GM19467 (cell line): ENCODE measurements around the gene SBF2.
"Not testable (repeated sequence)": the region's sequence is repeated elsewhere in the genome, so short reads cannot be mapped to it uniquely, and the experiment has no call there.

ENCODE experiments used
- ATAC-seq: cut with Tn5 transposase; IDR thresholded peaks from one replicate; pipeline ENCODE4 v1.9.1; 2021; ENCODE audit warnings: mild to moderate bottlenecking, moderate library complexity; ENCODE audit not compliant: unreplicated experiment

SBF2 gene

DNA sequence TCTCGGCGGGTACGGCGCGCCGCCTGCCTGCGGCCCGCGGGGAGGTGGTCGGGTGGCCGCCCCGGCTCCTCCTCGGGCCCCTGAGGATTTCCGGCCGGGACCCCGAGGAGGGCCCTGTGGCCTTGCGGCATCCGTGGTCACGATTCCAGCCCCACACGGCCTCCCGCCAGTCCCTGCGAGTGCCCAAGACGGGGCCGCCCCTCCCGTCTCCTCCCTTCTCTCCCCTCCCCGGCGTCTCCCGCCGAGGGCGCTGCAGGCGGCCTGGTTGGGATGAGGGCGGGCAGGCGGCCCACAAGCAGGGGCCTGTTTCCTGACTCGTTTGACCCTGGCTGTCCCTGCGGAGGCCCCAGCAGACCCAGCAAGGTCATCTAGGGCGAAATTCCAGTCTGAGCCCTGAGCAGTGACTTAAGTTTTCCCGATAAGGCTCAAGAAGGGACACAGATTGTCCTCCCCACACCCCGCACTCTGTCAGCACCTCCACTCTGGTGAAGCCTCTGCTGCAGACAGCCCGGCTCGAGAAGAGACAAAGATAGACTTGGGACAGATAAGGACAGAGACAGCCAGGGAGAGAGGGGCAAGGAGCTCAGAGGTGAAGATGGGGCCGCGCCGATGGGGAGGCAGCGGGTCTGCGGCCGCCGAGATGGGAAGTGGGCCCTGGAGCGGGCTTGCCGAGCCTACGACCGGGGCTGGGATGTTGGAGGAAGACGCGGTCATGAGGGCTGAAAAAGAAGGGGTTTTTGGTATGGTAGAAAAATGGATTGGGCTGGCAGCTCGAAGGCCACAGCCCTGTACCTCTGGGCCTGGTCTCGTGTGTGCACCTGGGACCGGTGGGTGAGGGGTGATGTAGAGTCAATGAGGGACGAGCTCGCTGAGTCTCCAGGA lies 535.1 kb downstream of the SBF2 start:
- no peak for ATAC-seq

DNA sequence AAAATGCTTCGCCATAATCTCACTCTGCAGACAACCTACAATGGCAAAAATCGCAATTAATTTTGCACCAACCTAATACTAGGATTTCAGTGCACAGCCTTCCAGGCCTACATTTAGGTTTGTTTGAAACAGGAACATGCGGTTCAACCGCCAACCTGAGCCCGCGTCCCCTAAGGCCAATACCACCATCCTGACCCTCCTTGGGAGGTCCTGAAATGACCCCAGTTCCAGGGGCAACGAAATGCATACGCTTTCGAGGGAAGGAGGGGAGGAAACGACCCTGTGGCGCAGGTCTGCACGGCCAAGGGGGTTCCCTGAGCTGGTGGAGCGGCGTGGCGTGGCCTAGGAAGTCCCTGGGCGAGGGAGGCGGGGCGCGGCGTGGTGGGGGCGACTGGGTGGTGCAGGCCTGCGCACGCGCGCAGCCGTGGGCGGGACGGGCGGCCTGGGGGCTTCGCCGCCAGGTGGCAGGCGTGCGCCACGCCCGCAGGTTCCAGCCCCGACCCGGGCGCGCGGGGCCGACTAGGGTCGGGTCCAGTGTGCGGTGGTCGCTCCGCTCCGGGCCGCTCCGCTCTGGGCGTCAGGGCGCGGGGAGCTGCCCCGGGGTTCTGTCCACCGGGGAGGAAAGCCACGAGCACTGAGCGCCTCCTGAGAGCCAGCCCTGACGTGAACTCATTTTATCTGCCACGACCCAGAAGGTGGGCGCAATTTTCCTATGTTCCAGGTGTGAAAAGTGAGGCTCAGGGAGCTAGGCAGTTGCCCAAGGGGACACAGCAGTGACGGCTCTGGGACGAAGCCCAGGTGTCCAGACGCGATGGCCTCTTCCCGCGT lies 536.0 kb downstream of the SBF2 start:
- ATAC-seq, result peak; percentile 62

DNA sequence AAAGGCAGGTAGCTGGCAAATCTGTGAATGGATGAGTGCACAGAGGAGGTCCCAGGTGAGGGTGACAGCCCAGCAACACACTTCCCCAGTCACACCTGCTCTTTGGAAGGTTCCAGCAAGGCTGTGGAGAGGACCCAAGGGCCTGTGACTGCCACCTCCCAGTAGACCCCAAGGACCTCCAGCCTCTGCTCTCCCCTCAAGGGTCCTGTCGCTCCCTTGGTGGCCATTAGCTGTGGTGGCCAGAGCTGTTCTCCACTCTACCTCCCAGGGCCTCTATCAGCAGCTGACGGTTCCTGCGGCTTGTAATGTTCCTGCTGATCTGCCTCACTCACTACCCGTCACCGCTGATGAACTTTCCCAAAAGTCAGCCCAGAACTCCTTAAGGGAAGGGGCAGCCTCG lies 537.1 kb downstream of the SBF2 start:
- ATAC-seq, result no peak

DNA sequence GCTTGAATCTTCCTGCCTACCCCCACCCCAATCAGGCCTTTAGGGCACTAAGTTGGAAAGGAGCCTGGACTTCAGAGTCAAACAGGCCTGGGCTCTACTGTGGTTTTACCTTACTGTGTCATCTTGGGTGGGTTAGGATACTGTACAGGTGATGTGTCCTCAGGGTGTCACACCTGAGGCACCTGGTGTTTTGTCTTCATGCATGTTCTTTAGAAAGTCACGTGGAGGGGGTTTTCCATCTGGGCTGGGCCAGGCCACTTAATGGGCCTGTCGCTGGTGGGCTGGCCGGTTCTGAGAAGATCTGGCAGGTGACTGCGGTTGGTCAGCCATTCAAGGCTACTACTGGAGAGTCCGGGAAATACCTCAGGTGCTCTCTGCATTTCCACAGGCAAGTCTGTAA lies 537.6 kb downstream of the SBF2 start:
- no peak for ATAC-seq

DNA sequence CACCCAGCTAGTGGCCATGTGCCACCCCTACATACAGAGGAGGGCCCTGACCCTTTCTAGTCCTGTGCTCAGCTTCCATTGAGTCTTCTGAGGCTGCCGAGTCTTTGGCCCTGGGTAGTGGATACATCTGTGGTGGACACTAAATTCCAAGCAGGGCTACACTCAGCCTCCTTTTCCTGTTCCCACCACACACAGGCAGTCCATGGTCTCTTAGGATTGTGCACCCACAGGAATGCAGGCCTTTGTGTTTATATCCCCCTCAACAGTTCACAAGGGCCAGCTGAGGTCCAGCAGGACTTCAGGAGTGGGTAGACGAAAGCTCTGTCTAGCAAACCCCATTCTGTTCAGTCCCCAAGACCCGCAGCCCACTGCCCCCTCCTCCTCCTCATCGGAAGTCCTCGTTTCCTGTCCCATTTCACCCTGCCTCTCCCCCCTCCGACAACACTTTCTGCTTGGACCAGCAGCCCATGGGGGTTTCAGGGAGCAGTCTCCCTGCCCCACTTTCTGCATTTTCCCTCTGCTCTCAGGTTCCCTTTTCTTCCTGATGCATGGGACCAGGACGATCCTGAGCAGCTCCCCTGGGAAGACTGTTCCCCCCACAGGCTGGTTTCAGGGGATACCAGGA lies 538.3 kb downstream of the SBF2 start:
- ATAC-seq, result no peak

DNA sequence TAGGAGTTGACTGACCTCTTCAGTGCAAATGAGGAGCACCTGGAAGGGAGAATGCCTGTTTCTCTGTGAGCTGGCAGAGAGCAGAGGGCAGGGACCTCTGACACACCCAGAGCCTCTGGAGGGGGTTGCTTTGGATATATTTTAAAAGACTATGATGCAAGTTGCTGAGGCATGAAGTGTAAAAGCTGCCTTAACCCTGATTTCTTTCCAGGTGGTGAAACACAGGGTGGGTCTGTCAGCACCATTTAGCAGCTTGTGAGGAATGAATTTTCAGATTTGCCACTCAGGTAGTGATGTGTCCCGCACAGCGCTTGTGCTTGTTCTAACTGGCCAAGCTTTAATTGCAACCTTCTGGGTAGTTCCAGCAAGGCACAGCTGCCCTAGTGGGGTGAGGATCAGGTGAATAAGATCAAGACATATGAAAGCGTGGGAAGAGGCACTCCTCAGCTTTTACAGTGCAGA lies 540.0 kb downstream of the SBF2 start:
- no peak for ATAC-seq

DNA sequence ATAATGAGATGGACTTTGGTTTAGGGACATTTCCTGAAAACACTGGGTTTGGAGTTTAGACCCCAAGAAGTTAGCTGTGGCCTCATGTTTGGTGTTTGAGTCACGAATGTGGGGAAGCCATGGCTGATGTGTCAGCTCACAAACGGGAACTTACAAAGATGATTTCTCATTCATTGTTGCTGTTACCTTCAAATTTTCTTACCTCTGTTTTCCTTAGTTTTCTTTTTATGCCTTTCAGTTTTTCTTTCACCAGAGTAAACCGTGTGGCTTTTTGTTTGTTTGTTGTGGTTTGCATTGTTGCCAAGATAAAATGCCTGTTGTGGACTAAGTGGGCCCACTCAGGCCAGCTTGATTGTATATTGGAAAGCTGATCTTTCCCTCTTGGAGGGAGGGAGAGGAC lies 541.0 kb downstream of the SBF2 start:
- no peak for ATAC-seq

DNA sequence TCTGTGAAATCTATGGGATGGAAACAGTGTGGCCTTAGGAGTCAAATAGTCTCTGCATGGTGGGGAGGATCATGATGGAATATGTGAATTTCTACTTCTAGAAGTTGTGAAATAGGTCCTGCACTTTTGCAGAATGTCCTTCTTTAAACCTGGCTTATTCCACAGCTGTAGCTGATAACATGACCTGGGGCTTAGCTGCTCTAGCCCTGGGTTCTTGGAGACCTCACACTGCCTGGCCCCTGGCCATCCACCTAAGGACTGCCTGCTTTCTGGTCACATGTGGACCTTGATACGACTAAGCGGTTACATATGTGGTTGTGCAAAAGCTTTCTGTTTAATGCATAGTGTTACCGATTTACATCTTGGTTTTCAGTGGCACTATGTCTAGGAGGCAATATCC lies 541.9 kb downstream of the SBF2 start:
- no peak for ATAC-seq

DNA sequence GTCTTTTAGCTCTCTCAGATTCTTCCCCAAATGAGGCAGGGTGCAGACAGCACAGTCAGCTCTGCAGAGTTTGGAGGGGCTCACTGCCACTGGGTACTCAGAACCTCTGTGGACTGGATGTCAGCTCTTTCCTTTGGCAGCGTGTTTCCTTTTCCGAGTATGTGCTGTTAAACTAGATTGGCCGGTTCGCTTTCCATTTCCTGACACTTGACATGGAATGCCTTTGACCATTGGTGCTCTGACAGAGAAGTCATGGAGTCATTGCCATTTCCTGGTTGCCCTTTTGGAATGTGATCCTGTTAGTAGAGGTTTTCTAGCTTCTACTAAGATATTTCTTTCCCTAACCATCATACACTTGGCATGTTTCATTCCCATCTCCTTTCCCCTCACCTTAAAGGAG lies 543.5 kb downstream of the SBF2 start:
- no peak for ATAC-seq

DNA sequence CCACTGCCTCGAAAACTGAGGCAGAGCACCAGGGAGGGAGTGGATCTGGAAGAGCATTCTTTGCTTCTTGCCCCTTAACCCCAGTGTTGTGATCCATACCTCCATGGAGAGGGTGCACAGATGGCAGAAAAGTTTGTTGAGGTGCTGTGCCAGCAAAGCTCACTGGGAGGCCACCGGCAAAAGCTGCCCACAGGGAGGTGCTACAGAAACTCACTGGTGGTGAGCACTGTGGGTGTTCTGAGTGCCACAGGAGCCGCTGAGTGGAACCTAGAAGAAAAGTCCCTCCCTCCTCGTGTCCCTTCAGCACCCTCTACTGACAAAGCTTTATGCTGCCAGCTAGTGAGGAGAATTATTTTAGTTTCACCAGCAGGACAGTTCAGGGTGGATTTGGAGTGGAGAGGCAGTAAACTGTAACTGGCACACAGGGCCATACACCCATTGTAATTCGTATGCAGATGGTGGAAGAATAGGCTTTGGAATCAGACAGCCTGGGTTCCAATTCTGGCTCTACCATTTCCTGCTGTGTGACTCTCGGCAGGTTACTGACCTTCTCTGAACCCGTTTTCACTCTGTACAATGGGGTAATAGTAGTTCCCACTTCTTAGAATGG lies 545.6 kb downstream of the SBF2 start:
- peak; percentile 57 for ATAC-seq

DNA sequence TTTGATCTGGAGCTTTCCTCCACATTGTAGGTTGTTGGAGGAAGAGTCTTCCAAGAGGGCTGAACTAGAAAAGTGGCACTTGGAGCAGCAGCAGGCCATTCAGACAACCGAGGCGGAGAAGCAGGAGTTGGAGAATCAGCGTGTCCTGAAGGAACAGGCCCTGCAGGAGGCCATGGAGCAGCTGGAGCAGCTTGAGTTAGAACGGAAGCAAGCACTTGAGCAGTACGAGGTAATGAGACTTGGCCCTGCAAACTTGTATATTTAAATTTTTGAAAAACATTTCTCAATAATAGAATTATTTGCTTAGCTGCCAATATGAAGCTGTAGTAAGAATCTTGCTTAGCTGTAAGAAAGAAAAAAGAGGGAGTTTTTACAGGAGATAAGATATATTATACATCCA lies 546.2 kb downstream of the SBF2 start:
- no peak for ATAC-seq

DNA sequence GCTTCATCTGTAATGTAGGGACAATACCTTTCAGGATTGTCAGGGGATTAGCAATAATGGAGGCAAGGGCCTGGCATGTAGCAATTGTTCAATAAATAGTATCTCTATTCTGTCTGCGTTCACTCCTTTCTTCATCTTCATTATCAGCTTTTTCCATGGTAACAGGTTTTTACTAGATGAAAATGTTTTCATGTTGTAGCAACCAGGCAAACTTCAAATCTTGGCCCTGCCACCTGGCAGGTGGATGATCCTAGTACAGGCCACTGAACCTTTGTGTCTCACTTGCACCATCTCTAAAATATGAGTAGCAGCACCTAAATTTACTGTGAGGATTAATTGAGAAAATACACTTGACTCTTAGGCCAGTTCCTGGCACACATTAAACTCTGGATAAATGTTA lies 546.8 kb downstream of the SBF2 start:
- ATAC-seq, result no peak

DNA sequence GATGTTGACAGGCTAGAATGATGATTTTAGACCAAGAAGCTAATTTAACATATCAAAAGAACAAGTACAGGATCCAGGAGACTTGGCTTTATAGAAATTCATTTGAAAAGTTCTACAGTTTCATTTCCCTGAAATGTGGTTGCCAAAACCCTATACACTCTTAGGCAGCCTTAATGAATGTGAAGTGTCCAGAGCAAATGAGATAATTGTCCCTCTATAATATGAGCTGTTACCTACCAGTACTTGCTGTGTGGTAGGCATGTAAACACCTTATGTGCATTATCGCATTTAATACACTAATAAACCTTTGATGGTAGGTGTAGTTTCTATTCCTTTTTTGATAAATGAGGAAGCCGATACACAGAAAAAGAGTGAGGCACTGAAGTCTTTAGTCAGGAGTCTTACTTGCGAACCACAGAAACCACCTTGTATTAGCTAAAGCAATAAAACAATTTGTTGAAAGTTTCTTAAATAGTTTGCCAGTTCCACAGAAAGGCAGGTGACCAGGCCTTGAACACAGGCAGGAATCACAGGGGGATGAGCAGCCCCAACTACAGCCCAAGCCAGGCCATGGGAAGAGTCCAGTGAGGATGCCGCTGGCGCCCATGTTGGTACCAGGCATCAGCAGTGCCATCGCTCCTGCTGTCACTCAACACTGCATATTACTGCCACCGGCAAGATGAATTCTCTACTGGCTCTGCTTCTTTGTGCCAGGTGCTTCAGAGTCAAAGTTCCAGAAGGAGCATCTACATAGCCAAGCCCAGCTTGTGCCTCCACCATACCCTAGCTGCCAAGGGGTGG lies 548.4 kb downstream of the SBF2 start:
- ATAC-seq, result peak; percentile 47

DNA sequence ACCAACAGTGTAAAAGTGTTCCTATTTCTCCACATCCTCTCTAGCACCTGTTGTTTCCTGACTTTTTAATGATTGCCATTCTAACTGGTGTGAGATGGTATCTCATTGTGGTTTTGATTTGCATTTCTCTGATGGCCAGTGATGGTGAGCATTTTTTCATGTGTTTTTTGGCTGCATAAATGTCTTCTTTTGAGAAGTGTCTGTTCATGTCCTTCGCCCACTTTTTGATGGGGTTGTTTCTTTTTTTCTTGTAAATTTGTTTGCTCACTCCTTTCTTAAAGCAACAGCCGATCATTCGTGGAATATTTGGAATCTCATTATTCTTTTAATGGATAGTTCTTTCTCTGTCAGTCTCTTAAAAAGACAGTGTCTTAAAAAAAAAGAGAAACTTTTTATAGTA lies 550.5 kb downstream of the SBF2 start:
- ATAC-seq, result not testable (repeated sequence)

DNA sequence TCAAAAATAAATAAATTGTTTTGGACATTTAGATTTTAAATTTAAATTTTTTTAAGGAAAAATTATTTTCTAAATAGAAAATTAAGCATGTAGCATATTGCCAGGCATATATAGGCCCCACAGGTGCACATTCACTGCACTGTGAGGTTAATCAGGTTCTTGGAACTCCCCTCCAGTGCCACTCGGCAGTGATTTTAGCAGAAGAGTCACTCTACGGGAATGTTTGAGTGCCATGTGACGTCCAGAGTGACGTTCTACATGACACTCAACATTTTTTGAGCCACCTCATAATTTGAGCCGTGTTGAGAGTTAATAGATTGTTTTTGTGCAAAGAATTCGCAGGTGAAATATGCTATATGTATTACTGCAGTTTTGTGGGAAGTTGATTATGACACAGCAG lies 552.8 kb downstream of the SBF2 start:
- ATAC-seq, result no peak

DNA sequence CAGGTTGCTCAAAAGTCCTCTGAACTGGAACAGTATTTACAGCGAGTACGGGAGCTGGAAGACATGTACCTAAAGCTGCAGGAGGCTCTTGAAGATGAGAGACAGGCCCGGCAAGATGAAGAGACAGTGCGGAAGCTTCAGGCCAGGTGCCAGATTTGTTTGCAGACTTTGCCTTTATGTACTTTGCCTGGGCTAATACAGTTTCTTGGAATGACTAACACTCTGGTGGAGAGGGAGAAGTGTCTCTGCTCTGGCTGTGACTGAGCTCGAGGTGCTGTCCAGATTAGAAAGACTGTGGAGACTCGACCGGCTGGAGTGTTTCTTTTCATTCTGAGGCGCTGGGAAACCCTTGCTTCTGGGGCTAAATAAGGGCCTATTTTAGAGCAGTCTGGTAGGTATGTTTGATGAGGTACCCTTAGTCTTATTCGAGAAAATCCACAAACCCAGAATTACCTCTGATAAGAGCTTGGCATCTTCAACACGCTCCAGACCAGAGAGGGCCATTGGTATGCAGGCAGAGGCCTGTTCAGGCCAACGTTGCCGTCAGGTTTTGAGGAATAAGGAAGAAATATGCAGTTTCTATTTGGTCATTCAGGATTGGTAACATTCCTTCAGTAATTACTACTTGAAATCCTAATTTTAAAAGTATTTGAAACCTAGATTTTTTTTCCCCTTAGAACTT lies 553.7 kb downstream of the SBF2 start:
- ATAC-seq, result no peak

DNA sequence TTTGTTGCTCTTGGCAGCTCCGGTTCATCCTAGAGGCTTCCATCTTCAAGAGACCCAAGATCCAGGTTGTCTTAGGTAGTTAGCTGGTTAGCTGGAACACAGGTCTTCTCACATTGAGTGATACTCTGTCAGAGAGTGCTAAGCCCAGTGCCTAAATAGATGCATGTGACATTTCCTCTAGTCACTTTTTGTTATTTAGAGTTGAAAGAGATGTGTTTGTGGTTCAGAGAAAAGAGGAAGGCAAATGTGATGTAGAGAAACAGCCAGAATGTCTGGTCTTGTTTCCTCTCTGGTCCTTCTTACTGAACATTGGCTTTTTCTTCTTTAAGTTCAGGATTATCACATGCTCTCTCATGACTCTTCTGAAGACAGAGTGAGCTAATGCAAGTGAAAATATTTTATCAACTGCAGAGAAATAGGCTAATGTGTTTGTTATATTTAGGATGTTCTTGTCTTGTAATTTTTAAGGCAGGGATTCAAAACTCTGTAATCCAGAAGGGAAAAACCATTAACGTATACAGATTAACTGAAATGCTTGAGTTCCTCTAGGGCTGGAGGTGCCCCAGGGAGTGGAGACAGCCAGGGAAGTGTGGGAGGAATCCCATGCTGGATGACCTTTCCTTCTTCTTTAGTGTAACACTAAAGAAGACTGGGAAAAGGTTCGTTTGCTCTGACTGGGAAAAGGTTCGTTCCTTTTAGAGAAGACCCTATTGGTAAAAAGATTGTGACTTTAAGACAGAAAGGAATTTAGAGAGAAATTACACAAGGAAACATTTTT lies 554.7 kb downstream of the SBF2 start:
- ATAC-seq, result peak; percentile 76

DNA sequence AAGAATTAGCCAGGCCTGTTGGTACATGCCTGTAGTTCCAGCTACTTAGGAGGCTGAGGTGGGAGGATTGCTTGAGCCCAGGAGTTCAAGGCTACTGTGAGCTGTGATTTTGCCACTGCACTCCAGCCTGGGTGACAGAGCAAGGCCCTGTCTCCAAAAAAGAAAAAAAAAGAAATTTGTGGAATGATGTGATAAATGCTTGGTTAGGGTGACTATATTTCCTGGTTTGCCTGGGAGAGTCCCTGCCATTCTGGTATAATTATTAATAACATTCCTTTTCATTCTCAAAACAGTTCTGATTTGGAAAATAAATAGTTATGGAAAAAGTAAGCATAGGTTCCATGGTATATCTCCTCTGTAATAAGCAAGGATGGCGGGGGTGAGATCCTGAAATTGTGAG lies 555.3 kb downstream of the SBF2 start:
- ATAC-seq, result no peak

DNA sequence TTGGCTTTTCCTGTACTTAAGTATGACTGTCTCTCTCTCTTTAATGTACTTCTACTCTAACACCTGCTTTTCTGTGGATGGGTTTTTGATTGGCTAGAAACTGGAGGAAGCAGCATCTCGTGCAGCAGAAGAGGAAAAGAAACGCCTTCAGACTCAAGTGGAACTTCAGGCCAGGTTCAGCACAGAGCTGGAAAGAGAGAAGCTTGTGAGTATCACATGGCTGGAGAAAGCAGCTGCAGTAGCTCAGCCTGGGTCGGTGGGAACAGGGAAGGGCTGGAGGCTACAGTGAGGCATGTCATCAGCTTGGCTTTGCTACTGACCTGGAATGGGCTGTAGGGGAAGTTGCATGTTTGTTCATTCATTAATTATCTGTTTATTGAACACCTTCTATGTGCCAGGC lies 555.9 kb downstream of the SBF2 start:
- ATAC-seq, result no peak
